OCI-LY1 (cell line): ENCODE measurements around the gene GAPDH.

ENCODE experiments used
- EZH2 ChIP-seq: fragments of 200-600 bp; sonication (generic), shearing (Covaris generic); IDR thresholded peaks from 2 replicates; pipeline ENCODE4 v1.8.0; 2017; ENCODE audit warnings: borderline replicate concordance, mixed run types, mild to moderate bottlenecking, antibody characterized with exemption, low read length, moderate library complexity, mixed read lengths
- TF ChIP-seq, protein P1 (sequence below): fragments of 200-600 bp; sonication (generic), shearing (Covaris generic); IDR thresholded peaks from 2 replicates; pipeline ENCODE4 v1.5.1; 2017; ENCODE audit warnings: mild to moderate bottlenecking, antibody characterized with exemption, low read length, moderate library complexity, mixed read lengths

DNA sequence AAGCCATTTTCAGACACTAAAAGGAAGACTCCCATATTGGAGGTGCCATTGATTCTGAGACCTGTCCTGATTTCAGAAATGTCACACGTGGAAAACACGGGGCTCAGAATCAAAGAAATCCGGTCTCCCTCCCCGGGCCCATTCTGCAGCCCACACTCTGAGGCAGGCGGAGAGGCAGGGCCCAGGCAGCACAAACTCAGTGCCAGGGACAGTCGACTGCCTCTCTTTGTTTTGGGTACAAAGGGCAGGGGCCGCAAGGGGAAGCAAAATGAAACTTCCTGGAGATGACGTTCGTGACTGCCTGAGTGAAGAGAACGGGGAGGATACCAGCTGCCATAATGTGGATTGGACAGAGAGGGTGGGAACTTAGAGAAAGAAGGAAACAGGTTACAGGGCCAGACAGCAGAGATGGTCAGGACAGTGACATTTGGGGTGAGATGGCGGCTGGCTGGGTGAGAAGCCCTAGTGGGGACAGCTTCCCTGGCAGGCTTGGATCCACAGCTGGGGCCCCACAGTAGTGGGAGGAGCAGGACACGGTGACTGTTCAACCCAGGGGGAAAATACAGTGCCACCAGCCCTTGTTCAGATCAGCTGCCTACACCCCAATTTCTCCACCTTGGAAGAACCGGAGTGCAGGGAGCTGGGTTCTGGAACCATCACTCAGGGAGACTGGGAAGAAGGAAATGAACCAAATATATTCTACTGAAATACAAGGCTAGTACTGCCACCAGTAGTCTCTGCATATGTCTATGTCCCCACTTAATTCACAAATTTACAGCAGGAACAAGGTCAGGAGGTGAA is 8.1 kb downstream of the GAPDH start:
- TF ChIP-seq, protein P1, sequence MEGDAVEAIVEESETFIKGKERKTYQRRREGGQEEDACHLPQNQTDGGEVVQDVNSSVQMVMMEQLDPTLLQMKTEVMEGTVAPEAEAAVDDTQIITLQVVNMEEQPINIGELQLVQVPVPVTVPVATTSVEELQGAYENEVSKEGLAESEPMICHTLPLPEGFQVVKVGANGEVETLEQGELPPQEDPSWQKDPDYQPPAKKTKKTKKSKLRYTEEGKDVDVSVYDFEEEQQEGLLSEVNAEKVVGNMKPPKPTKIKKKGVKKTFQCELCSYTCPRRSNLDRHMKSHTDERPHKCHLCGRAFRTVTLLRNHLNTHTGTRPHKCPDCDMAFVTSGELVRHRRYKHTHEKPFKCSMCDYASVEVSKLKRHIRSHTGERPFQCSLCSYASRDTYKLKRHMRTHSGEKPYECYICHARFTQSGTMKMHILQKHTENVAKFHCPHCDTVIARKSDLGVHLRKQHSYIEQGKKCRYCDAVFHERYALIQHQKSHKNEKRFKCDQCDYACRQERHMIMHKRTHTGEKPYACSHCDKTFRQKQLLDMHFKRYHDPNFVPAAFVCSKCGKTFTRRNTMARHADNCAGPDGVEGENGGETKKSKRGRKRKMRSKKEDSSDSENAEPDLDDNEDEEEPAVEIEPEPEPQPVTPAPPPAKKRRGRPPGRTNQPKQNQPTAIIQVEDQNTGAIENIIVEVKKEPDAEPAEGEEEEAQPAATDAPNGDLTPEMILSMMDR: no peak
- no peak for TF ChIP-seq EZH2
